HCEC 1CT (cell line): ENCODE results near the gene SERPINA9.
"Not testable (repeated sequence)": the region's sequence is repeated elsewhere in the genome, so short reads cannot be mapped to it uniquely, and the experiment has no call there.

Experiments used
- DNase-seq: peaks from one replicate; pipeline ENCODE4 v3.0.0-alpha.2; 2017

SERPINA9 gene, protein sequence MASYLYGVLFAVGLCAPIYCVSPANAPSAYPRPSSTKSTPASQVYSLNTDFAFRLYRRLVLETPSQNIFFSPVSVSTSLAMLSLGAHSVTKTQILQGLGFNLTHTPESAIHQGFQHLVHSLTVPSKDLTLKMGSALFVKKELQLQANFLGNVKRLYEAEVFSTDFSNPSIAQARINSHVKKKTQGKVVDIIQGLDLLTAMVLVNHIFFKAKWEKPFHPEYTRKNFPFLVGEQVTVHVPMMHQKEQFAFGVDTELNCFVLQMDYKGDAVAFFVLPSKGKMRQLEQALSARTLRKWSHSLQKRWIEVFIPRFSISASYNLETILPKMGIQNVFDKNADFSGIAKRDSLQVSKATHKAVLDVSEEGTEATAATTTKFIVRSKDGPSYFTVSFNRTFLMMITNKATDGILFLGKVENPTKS

DNA sequence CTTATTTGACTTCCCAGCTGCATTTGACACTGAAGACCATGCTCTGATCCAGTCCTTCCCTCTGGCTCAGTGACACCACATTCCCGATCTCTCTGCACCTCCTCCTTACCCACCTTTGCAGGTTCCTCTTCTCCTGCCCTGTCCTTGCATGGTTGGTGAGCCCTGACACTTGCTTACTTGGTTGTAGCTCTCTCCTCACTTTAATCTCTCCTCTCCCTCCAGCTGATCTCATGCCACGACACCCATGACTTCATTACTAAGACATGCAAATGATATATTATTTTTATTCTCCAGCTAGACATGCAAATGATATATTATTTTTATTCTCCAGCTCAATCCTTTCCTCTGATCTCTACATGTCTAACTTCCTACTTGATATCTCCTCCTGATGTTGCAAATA lies at the start of gene SERPINA9:
TSS of gene SERPINA9 (minus strand) at position 175 of the 400 bp plus-strand sequence. CDS start 6,357 bp downstream, outside the sequence.
- no peak for DNase-seq

DNA sequence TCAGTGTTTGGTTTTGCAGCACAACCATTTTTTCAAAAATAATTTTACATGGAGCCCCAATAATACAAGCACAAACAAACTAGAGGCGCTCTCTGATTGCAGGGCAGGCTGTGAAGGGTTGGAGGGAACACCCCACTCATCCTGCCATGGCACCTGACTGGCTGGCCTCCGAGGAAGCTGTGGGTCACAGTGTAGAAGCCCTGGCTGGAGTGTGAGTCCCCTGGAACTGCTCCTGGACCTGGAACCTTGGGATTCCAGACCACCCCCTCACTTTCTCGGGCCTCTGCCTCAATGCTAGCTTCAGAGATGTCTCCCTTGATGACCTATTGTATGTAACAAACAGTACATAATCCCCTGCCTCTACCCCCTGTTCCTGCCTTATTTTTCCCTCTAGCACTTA lies 48.1 kb upstream of the SERPINA9 start:
- no peak for DNase-seq

DNA sequence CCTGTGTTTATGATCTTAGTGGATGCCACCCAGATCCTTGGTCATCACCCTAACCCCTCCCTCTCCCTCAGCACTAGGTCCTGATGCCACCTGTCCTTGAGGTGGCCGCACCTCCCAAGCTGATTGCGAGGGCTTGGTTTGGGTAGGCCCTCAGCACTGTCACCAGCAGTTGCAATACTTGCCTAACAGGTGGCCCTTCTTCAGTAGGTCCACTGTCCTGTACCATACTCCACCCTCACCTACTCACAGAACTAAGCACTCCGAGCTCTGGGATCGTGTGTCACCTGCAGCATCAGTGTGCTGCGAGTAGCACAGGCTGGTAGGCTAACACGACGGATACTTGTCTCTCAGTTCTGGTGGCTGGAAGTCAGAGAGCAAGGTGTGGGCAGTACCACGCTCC lies 47.3 kb upstream of the SERPINA9 start:
- DNase-seq: no peak

DNA sequence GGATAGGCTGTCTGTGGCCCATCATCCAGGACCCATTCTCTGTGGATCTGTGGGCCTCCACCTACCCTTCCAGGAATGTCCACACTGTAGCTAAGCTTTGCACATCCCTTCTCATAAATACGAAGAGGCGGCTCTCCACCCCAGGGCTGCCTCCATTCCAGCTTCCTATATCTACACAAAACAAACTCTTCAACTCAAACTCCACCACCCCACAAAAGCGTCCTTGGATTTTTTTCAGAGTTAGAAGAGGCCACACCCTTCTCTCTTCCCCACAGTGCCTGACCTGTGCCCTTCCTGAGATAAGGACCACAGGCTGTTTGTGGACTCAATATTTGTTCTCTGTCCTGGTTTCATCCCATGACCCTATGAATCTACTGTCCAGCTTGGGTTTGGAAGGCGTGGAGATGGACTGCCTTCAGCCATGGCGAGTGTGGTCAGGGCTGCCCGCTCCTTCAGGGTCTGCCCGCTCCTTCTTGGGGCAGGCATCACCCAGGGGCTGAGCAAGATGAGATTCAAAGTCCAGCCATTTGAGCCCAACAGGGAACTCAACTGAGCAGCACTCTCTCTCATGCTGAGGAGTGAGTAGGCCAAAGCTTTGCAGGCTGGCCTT lies 46.2 kb upstream of the SERPINA9 start:
- DNase-seq: no peak

DNA sequence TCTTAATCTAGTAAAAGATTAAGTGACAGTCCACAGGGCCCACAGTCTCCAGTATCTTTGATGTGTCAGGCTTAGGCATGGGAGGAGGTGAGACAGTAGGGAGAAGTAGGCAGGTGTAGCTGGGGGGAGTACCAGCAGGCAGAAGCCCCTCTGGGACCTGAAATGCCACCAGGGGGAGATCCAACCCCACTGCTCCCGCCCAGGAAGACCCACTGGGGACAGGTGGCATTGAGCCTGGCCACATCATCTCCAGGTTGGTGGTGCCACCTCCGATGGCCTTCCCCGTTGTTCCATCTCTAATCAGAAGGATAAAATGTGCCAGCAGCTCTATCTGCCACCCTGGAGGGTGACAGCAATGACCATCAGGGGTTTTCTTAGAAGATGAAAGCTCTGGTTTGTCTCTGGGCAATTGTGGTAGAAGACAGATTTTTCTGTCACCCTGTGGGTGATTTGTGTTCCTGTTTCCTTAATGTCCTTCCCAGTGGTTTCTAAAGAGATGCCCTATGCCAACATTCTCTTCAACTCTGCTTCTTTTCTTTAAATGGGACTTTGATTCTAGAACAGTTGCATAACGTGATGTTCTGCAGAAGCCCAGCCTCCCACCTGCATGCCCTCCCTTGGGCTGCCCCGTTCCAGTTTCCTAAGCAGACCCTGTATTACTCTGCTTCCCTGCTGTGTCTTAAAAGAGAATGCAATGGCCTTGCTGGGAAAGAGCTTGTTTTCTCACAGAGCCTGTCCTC lies 45.5 kb upstream of the SERPINA9 start:
- no peak for DNase-seq

DNA sequence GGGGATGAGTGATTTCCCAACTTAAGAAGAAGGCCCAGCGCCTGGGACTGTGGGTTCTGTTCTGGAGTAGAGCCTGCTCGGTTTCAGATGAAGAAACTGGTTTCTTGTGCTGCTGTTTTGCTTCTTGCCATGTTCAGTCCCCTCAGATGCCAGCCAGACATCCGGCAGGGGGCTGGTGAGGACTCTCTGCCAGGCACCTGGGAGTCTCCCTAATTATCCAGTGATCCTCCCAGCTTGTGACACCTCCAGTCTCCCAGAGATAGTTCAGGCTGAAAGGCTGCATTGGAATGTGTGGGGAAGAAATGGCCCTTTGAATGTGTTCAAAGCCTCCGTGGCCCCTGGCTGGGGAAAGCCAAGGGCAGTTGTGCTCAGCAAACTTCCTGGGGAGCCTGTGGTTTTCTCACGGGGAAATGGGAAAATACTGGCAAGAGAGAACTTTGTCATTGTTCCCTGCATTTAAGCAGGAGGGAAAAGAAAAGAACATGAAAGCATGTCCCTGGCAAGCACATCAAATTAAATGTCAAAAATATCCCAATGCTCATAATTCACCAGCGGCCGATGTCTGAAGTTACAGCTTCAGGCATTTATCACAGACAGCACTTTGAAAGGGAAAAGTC lies 41.8 kb upstream of the SERPINA9 start:
- DNase-seq: no peak

DNA sequence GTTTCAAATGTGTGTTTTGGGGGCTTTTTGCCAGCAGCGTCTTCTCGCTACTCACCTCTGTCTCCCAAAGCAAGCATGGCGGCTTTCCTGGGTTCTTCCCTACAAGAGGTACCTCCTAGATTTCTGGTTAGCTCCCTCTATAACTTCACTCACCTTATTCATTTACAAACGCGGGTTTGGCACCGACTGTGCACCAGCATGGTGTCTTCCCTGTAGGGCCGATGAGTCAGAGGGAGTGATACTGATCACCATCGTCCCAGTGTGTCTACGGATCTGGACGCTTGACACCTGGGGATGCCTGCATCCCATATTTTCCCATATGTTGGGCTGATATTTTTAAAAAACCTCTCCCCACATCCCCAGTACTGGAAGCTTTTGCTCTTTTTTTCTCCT lies 41.2 kb upstream of the SERPINA9 start:
- no peak for DNase-seq

DNA sequence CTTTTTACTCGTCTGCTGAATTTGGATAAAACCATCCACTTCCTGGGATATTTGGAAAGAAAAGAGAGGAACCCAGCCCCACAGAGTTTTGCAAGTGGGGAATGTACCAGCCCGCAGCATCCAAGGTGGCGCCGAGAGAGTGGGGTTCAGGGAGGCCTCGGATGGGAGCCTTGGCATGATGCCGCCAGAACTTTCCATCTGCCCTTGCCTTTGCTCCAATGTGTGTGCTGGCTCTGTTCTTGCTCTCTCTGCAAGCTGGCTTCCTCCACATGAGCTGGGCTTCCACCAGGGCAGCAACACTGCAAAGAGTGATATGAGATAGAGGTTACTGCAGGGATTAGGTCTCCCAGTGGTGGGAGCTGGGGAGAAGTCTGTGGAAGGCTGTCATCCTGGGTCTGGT lies 39.9 kb upstream of the SERPINA9 start:
- no peak for DNase-seq

DNA sequence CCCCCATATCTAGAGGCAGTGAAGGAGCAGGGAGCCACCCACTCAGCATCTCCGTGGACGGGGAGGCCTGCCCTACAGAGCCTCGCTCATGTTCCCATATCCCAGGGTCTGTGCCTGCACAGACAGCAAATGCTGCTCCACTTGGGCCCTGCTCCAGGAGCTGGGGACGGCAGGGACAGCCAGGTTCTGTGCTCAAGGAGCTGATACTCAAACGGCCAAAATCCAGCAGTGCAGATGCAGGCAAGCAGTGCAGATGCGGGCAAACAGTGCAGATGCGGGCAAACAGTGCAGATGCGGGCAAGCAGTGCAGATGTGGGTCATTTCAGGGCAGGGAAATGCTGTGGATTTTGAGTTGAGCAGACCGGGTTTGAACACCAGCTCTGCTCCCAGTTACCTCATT lies 39.4 kb upstream of the SERPINA9 start:
- no peak for DNase-seq

DNA sequence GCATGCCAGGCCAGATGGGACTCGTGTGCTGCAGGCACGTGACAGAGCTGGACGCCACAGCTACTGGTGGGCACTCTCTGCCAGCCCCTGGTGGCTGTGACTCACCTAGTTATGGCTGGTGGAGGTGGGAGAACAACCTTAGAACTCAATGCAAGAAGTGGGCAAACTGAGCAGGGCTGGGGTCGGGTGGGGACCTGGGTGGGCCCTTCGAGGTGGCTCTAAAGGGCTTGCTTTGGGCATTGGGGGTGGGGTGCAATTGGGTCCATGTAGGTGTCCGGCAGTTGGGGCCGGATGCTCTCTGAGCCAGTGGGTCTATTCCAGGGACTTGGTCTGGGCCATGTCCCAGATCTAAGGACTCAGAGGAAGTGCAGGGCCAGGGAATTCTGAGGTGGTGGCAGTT lies 38.4 kb upstream of the SERPINA9 start:
- no peak for DNase-seq

DNA sequence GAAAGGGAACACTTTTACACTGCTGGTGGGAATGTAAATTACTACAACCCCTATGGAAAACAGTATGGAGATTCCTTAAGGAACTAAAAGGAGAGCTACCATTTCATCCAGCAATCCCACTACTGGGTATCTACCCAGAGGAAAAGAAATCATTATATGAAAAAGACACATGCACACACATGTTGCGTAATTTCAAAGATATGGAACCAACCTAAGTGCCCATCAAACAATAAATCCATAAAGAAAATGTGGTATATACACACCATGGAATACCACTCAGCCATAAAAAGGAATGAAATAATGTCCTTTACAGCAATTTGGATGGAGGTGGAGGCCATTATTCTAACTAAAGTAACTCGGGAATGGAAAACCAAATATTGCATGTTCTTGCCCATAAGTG lies 34.5 kb upstream of the SERPINA9 start:
- not testable (repeated sequence) for DNase-seq

DNA sequence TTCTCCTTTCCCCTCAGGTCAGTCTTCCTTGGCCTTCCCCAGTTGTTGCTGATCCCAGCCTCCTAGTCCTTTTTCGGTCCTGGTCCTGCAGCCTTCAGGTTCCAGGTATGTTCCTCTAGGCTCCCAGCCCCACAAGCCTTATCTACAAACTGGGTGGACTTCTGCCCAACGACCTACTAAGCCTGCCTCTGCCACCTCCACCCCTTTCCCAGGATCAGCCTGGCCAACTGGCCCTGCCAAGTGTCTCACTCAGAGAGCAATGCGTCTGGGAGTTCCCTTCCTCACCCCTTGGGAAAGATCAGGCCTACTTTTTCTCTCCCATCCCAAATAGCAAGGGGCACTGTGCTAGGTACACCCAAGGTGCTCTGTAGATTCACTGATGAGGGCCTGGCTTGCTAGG lies 33.4 kb upstream of the SERPINA9 start, which contains the start of gene SERPINA12:
TSS of gene SERPINA12 (minus strand) at position 114 of the 400 bp plus-strand sequence. CDS start 11,072 bp downstream, outside the sequence.
- no peak for DNase-seq

DNA sequence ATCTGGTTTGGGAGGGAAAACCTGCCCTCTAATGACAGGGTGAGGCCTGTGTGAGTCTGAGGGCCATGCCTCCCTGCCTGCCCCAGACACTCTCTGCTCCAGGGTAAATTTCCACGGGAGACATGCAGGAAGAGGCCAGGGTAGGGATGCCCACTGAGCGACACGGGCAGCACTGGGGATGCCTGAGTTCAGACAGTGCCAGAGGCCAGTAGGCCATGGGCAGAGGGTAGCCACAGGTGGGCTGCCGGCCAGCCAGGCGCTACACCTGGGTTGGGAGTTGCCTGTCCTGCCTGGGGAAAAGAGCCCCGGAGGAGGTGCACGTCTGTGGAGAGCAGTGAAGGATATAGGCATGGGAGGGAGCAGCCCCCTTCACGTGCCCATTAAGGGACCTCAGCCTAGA lies 29.6 kb upstream of the SERPINA9 start:
- DNase-seq: no peak

DNA sequence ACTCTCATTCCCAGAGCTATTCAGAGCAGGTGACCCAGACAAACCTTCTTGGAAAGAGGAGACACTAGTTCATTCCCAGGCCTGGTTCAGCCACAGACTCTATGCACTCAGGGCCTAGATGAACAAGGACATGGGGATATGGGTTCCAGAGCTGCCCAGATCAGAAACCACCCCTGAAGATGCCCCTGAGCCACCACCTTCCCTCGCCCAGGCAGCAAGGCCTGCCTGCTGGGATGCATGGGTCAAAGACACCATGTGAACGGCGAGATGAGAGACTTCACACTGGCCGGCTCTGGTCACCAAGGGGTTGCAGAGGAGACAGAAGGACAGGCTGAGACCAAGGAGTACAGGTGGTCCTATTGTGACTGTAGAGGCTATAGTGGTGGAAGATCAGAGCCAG lies 29.2 kb upstream of the SERPINA9 start:
- DNase-seq: no peak

DNA sequence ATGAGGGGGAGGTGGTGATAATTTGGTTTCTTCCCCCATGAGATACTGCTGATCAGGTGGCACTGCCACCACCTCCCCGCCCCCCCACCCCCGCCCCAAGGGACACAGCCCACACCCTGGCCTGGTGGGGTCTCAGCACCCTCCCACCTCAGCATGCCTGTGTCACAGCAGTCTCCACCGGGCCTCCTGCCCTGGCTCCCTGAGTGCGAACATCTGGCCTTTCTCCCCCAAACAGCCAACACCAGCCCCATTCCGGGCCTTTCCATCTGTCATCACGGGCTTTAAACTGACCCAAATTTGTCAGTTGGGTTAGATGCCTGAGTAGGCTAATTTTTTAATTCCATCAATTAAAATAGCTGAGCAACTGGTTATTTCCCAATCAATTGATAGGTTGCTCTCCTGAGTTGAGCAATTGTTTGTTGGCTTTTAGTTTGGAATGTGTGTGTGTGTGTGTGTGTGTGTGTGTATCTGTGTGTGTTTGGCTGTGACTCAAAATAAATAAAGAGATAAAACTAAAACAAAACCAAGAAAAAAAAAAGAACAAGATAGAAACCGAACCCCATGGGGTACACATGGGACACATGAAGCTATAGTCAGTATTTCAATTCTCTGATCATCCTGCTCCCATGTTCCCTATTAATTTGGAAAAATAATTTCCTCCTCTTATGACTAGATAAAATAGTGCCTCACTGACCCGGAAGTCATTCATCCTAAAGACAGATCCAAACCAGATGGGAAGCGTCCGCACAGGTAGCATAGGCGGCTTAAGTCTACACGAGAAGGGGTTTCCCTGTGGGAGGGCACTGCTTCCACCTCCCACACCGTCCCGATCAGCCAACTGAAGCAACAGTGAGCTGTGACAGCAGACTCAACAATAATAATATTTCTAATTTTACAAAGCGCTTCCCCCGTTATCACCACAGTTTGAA lies 25.9 kb upstream of the SERPINA9 start:
- DNase-seq: no peak

DNA sequence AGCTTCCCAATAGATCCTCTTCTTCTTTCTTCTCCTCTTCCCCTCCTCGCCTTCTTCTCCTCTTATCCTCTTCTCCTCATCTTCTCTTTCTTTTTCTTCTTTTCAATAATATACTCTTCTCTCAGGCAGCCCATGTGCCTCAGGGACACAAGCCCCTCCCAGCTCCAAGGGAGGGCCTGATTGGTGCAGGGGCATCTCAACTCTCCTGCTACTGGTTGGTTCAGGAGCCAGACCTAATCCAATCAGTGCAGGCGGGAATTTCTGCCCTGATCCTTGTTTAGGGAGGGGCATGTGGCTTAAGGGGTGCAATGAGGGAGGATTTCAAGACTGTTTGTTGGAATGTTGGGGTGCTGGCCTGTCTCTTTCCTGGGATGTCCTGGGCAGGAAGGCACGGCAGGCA lies 24.3 kb upstream of the SERPINA9 start:
- no peak for DNase-seq

DNA sequence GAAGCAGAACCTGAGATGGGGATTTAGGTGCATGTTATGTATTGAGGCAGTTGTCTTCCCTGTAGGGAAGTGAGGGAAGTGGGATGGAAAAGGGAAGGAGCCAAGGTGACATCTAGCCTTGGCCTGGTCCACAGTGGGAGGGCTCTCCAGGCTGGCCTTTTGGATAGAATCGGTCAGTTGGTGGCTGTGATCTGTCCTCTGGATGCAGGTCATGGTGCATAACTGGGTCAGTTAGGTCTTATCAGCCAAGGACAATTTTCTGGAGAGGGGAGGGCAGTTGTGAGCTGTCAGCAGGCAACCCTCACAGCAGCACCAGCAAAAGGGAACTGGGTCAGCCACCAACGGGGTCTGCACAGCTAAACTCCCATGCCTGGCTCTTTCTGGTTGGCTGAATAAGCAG lies 23.7 kb upstream of the SERPINA9 start:
- no peak for DNase-seq

DNA sequence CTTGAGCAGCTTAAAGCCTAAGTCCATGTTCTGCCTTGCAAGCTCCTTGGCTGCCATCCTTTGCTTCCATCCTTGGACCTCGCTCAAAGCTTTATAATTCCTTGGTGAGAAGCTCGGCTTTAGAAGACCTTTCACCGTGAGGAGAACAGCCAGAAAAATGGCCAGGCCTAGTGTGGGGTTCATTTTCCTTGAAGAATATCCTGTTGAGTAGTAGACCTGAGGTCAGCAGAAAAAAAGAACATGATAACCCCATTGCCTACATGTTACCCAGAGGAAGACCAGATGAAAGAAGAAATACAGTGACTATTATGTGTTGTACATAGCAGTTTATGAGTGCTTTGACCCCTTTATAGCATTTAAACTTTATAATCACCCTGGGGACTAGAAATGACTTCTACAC lies 22.2 kb upstream of the SERPINA9 start:
- no peak for DNase-seq

DNA sequence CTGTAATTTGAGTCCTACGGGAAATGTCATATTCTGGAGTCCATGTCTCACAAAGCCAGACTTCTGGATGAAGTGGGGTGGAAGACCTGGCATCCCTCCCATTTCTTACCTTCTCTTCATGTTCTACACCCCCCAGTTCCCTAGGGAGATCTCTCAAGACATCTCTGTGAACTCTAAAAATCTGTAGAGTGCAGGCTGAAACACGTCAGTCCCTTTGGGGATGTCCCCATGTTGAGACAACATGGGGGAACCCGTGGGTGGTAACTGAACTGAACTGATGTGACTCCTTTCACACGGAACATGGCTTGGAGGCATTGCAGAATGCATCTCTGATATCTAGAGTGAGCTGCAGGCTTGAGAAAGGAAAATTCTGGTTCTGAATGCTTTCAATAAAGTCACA lies 18.1 kb upstream of the SERPINA9 start:
- no peak for DNase-seq

DNA sequence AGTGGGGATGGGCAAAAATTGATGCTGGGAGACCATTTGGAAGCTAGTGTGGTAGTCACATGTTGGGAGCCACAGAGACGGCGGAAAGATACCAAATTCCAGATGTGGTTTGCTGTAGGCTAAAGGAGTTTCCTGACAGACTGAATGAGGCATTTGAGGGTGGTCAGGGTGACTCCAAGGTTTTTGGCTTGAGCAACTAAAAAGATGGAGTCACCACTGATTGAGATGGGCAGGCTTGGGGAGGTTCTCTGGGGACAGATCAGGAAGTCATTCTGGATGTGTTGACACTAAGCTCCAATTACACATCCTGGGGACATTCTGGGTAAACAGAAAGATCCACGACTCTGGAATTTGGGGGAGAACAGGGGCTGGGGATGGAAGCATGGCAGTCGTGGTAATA lies 15.5 kb upstream of the SERPINA9 start:
- DNase-seq: no peak

DNA sequence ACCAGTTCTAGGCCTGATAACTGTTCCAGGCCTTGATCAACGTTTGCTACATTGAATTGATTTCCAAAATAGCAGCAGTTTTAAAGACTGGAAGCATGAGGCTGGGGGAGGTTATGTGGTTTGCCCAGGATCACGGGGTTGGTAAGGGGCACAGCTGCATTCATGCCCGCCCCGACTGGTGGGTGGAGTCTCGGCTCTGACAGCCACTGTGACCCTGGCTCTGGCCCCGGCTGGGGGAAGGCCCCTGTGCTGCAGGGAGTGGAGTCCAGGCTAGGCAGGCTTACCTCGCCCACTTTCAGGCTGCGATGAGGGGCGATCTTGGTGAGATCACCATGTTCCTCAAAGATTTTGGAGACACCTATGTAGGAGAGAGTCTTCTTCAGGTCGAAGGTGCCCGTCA lies 13.3 kb upstream of the SERPINA9 start:
- no peak for DNase-seq

DNA sequence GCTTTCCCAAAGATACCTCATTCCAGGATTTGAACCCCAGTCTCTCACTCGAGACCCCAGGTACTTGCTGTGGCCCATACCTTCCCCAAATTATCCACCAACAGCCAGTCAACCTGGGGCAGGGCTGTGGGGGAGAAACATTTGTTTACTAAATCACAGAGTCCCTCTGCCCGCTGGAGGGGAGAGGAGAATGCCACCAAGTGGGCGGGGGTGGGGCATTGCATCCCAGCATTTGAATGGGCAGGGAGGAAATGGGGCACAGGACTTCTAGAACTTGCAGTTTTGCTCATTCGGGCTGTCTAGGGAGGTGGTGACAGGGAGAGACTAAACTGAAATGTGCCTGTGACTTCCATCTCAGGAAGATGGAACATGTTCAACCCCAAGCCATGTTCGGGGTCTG lies 10.9 kb upstream of the SERPINA9 start:
- DNase-seq: no peak
